ENCODE results near the gene ZNF862. TPM values are rescaled to one million over a fixed set of nuclear protein-coding genes. Genes with fewer than 3 reads are reported as not detected.

The ZNF862 gene
- total RNA-seq, 1 donor, result 8.7 TPM

- no peak for DNase-seq (ENCODE audit: insufficient read length, low spot score, missing footprints)
Observed at GRCh38 chr7:149834601-149835000, 3.6 kb upstream of the ZNF862 start.

GRCh38 chr7:149836434-149836833 is 1.7 kb upstream of the ZNF862 start:
- Histone ChIP-seq H4K20me1 (ENCODE audit: insufficient read depth, low read length) (peaks cover 11% of the 10 kb centered on the region), H2AFZ (ENCODE audit: low read length) (no peak overlapping the region), H3K9me3 (ENCODE audit: low read depth, low read length) (no peaks in the 10 kb centered on the region), H3K27me3 (ENCODE audit: insufficient read depth, low read length) (no peaks in the 10 kb centered on the region), H3K4me1 (ENCODE audit: insufficient read depth, low read length) (peaks cover 7% of the 10 kb centered on the region), H3K4me3 (ENCODE audit: insufficient read depth, low read length) (no peak overlapping the region), H3K27ac (ENCODE audit: low read depth, low read length) (no peak overlapping the region), H3K4me2 (ENCODE audit: insufficient read depth, low read length) (no peak overlapping the region), H3K79me2 (ENCODE audit: insufficient read depth, low read length) (peaks cover 15% of the 10 kb centered on the region), H3K36me3 (ENCODE audit: insufficient read depth, low read length) (no peaks in the 10 kb centered on the region)
- DNase-seq (ENCODE audit: insufficient read length, low spot score, missing footprints), result no peak
- no peak for TF ChIP-seq CTCF (IDR thresholded peaks at IDR 0.05; ENCODE audit: extremely low read depth, low read depth, low read length)

More at GRCh38 chr7:149834601-149835000, 3.6 kb upstream of the ZNF862 start:
- Histone ChIP-seq H3K4me2 (ENCODE audit: insufficient read depth, low read length) (no peak overlapping the region), H3K9me3 (ENCODE audit: low read depth, low read length) (no peaks in the 10 kb centered on the region), H4K20me1 (ENCODE audit: insufficient read depth, low read length) (peaks cover 2% of the 10 kb centered on the region), H2AFZ (ENCODE audit: low read length) (no peak overlapping the region), H3K79me2 (ENCODE audit: insufficient read depth, low read length) (peaks cover 10% of the 10 kb centered on the region), H3K27me3 (ENCODE audit: insufficient read depth, low read length) (no peaks in the 10 kb centered on the region), H3K36me3 (ENCODE audit: insufficient read depth, low read length) (no peaks in the 10 kb centered on the region), H3K4me1 (ENCODE audit: insufficient read depth, low read length) (peaks cover 7% of the 10 kb centered on the region), H3K4me3 (ENCODE audit: insufficient read depth, low read length) (no peak overlapping the region), H3K27ac (ENCODE audit: low read depth, low read length) (no peak overlapping the region)
- no peak for TF ChIP-seq CTCF (IDR thresholded peaks at IDR 0.05; ENCODE audit: extremely low read depth, low read depth, low read length)

- H3K4me3 ChIP-seq (ENCODE audit: insufficient read depth, low read length), result peak overlapping the region; percentile 89
- no peaks in the 10 kb centered on the region for H3K36me3 ChIP-seq (ENCODE audit: insufficient read depth, low read length)
- H3K4me1 ChIP-seq (ENCODE audit: insufficient read depth, low read length), result peaks cover 7% of the 10 kb centered on the region
- no peak overlapping the region for H3K27ac ChIP-seq (ENCODE audit: low read depth, low read length)
- DNase-seq (ENCODE audit: insufficient read length, low spot score, missing footprints), result no peak
- peak overlapping the region; percentile 93 for H3K4me2 ChIP-seq (ENCODE audit: insufficient read depth, low read length)
- peaks cover 11% of the 10 kb centered on the region for H4K20me1 ChIP-seq (ENCODE audit: insufficient read depth, low read length)
- H3K27me3 ChIP-seq (ENCODE audit: insufficient read depth, low read length), result no peaks in the 10 kb centered on the region
- H3K79me2 ChIP-seq (ENCODE audit: insufficient read depth, low read length), result peaks cover 15% of the 10 kb centered on the region
- peak overlapping the region; percentile 77 for H2AFZ ChIP-seq (ENCODE audit: low read length)
- no peaks in the 10 kb centered on the region for H3K9me3 ChIP-seq (ENCODE audit: low read depth, low read length)
- TF ChIP-seq CTCF (IDR thresholded peaks at IDR 0.05; ENCODE audit: extremely low read depth, low read depth, low read length), result no peak
Observed at GRCh38 chr7:149837564-149838223, 481 bp upstream of the ZNF862 start.

GRCh38 chr7:149838992-149839408 is 825 bp downstream of the ZNF862 start:
- Histone ChIP-seq H3K27ac (ENCODE audit: low read depth, low read length) (peak overlapping the region; percentile 48), H4K20me1 (ENCODE audit: insufficient read depth, low read length) (peaks cover 11% of the 10 kb centered on the region), H3K9me3 (ENCODE audit: low read depth, low read length) (no peaks in the 10 kb centered on the region), H2AFZ (ENCODE audit: low read length) (peak overlapping the region; percentile 97), H3K36me3 (ENCODE audit: insufficient read depth, low read length) (no peaks in the 10 kb centered on the region), H3K4me2 (ENCODE audit: insufficient read depth, low read length) (peak overlapping the region; percentile 93), H3K4me3 (ENCODE audit: insufficient read depth, low read length) (peak overlapping the region; percentile 89), H3K79me2 (ENCODE audit: insufficient read depth, low read length) (peaks cover 15% of the 10 kb centered on the region), H3K4me1 (ENCODE audit: insufficient read depth, low read length) (peaks cover 7% of the 10 kb centered on the region), H3K27me3 (ENCODE audit: insufficient read depth, low read length) (no peaks in the 10 kb centered on the region)
- DNase-seq (ENCODE audit: insufficient read length, low spot score, missing footprints), result peak; percentile 57
- no peak for TF ChIP-seq CTCF (IDR thresholded peaks at IDR 0.05; ENCODE audit: extremely low read depth, low read depth, low read length)

All from osteoblast (primary cell).